ENCODE results near the gene ARFIP1. TPM values are rescaled to one million over a fixed set of nuclear protein-coding genes. Genes with fewer than 3 reads are reported as not detected.

Gene ARFIP1
- total and polyA plus RNA-seq, 8 donors: 9.2 to 20.6 (median 11.3) TPM

- no peaks in the 10 kb centered on the region for H3K9me3 ChIP-seq
- no peaks in the 10 kb centered on the region for H3K27me3 ChIP-seq
- DNase-seq (no peak), FAIRE-seq (no peak), ATAC-seq (no peak)
- 94 to 96% methylated on average over 3 of the region's 3 CpGs for WGBS, 2 donors
- TF ChIP-seq CTCF (IDR thresholded peaks at IDR 0.05): no peak
- no peak overlapping the region for H3K27ac ChIP-seq
- no peak overlapping the region for H3K4me3 ChIP-seq
- no peaks in the 10 kb centered on the region for H3K36me3 ChIP-seq
- intact Hi-C loops (cut with DNase I): no loop called here
- H3K4me1 ChIP-seq: peaks cover 0 to 24% (median 18%) of the 10 kb centered on the region in 3 donors
Measured at GRCh38 chr4:152953514-152953913, 173.8 kb downstream of the ARFIP1 start.

GRCh38 chr4:152954741-152955140, 175.0 kb downstream of the ARFIP1 start:
- Histone ChIP-seq H3K27me3 (no peaks in the 10 kb centered on the region), H3K27ac (no peak overlapping the region), H3K4me1 (peaks cover 0 to 24% (median 18%) of the 10 kb centered on the region in 3 donors), H3K4me3 (no peak overlapping the region), H3K9me3 (no peaks in the 10 kb centered on the region), H3K36me3 (no peaks in the 10 kb centered on the region)
- FAIRE-seq (no peak), ATAC-seq (no peak), DNase-seq (no peak)
- TF ChIP-seq CTCF (IDR thresholded peaks at IDR 0.05): no peak
- WGBS, 2 donors: 93 to 100% methylated on average over 1 of the region's 1 CpG
- intact Hi-C loops (cut with DNase I): no loop called here

- H3K9me3 ChIP-seq: no peaks in the 10 kb centered on the region
- no peaks in the 10 kb centered on the region for H3K27me3 ChIP-seq
- H3K4me1 ChIP-seq: peaks cover 0 to 18% (median 17%) of the 10 kb centered on the region in 3 donors
- DNase-seq: no peak
- intact Hi-C loops (cut with DNase I): no loop called here
- ATAC-seq: no peak
- WGBS, 2 donors: 85 to 92% methylated on average over 2 of the region's 2 CpGs
- H3K27ac ChIP-seq: no peak overlapping the region
- no peak for FAIRE-seq
- TF ChIP-seq CTCF (IDR thresholded peaks at IDR 0.05): no peak
- H3K36me3 ChIP-seq: no peaks in the 10 kb centered on the region
- no peak overlapping the region for H3K4me3 ChIP-seq
Measured at GRCh38 chr4:152956147-152956546, 176.4 kb downstream of the ARFIP1 start.

GRCh38 chr4:152956650-152957436, 177.1 kb downstream of the ARFIP1 start:
- FAIRE-seq (no peak), ATAC-seq (peak; percentile 24 to 45 (median 44)), DNase-seq (no peak)
- peaks cover 0 to 17% (median 11%) of the 10 kb centered on the region in 3 donors for H3K4me1 ChIP-seq
- no peak overlapping the region for H3K4me3 ChIP-seq
- no peak for TF ChIP-seq CTCF (IDR thresholded peaks at IDR 0.05)
- WGBS, 2 donors: 77 to 80% methylated on average over 12 of the region's 12 CpGs
- H3K36me3 ChIP-seq: no peaks in the 10 kb centered on the region
- peak overlapping the region in 2 of 4 donors; percentile 25 to 30 for H3K27ac ChIP-seq
- intact Hi-C loops (cut with DNase I): no loop called here
- no peaks in the 10 kb centered on the region for H3K27me3 ChIP-seq
- H3K9me3 ChIP-seq: no peaks in the 10 kb centered on the region
